Stimulated activated CD8-positive, alpha-beta memory T cell treated with anti-CD3 and anti-CD28 coated beads, Interleukin-4, amount 100 ng/mL, for 4 hours (primary cell): ENCODE measurements around the gene ADIPOR2.

Source experiments
- DNase-seq, 2 donors: peaks; one replicate each; pipeline ENCODE4 v3.0.0-alpha.2; 2020; ENCODE audit warnings: low read depth in 2 of 2, low spot score in 1 of 2

The ADIPOR2 gene, protein sequence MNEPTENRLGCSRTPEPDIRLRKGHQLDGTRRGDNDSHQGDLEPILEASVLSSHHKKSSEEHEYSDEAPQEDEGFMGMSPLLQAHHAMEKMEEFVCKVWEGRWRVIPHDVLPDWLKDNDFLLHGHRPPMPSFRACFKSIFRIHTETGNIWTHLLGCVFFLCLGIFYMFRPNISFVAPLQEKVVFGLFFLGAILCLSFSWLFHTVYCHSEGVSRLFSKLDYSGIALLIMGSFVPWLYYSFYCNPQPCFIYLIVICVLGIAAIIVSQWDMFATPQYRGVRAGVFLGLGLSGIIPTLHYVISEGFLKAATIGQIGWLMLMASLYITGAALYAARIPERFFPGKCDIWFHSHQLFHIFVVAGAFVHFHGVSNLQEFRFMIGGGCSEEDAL

GRCh38 chr12:1690578-1691122, at the start of gene ADIPOR2:
Gene ADIPOR2, plus strand, starts transcription at chr12:1691070. Its CDS starts 63,274 bp downstream, at chr12:1754344.
- peak; percentile 84 to 91 for DNase-seq

DNA sequence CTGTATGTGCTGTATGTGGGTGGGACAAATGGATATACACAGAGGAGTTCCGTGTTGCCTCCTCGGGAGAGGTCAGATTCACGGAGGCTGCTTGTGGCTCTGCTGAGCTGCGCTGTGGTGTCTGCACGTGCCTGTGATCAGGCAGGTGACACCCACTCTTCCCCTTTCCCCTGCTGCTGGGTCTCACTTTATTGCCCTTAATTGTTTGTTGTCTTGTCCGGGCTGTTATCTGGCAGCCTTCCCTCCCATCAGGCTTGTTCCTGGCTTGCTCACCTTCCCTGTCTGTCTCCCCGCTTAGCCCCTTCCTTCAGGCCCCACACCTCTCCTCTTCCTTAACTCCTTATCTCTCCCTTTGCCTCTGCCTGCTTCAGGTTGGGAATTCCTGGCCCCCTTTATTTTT, 48.4 kb upstream of the ADIPOR2 start:
- no peak for DNase-seq

- no peak for DNase-seq
Measured at GRCh38 chr12:1643043-1643442, 47.8 kb upstream of the ADIPOR2 start.

DNA sequence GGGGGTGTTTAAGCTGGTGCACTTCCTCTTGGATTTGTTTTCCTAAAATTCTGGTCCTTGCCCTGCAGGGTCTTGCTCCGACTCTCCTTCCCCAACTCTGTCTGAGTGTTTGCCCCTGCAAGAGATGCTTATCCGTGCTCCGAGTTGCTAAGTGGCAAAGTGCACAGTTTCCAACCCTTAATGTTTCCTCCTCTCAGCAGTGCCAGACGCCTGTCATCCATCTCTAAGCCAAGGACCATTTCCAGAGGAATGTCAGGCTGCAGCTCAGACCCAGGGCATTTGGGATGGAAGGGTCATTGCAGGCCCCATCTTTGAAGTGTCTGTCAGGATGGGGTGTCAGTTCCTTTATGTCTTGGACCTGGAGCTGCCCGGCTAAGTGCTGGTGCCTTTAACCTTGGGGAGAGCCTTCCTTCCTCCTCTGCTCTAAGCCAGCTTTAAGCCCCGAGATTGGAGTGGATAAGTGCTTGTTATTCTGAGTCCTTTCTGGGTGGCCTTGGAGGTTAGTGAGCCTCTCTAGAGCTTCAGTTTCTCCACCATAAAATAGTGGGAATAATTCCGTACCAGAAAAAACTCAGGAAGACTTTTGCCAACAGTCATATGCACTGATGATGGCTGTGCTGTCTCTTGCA, 46.9 kb upstream of the ADIPOR2 start:
- no peak for DNase-seq

DNA sequence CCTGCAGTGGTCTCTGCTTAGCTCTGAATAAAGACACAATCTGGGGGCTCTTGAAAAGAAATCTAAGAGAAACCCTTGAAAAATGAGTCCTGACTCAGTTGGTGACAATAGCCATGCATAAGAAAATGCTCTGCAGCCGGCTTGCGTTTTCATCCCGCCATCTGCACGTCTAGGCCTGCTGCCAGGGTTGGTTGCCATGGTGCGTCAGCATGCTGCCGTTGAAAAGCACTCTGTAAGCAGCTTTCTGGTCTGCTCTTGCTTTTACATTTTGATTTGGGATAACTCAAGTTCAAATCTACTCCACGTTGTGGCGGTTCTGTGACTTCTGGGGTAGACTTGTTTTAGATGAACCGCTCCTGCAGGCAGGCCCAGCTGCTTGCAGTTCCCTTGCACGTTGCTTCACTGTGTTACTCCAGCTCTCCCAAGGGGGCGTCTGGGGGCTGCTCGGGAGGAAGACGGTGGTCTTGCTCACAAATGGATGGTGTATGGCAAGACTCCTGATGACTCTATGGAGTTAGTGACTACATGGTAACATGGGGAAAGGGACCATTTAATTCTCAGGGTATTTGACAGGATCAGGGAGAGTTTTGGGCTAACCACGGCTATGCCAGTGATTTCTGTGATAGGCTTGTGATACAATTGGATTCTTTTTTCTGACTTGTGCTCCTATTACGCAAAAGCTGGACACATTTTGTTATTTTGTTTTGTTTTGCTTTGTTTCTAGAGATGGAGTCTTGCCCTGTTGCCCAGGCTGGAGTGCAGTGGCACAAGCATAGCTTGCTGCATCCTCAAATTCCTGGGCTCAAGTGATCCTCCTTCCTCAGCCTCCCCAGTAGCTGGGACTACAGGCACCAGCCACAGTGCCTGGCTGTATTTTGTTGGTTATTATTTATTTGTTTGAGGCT, 46.1 kb upstream of the ADIPOR2 start:
- DNase-seq = no peak

- no peak for DNase-seq
Measured at GRCh38 chr12:1645819-1646218, 45.1 kb upstream of the ADIPOR2 start.

DNA sequence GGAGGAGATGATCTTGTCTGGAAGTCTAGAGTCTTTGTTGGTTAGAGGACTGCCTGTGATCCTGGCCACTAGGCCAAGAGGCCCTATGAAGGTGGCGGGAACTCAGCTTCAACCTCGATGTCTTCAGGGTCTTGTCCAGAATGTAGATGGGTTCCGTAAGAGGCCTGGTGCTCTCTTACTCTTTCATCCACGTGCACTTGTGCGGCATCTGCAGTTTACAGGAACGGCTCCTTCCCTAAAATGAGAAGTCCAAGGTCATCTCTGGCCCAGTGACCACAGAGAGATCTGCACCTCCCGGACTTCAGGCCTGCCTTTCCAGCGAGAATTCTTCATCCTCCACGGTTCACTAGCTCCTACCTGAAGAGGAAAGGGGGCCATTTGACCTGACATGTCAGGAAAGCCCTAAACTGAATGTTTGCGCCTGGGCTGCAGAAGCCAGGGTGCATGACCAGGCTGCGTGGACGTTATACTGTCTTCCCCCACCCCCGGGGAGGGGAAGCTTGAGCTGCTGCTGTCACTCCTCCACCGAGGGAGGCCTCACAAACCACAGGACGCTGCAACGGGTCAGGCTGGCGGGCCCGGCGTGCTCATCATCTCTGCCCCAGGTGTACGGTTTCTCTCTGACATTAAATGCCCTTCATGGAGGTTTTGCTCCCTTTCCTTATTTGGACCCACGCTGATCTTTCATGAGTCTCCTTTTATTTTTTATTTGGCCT, 44.1 kb upstream of the ADIPOR2 start:
- no peak for DNase-seq

- no peak for DNase-seq
Measured at GRCh38 chr12:1647285-1647669, 43.6 kb upstream of the ADIPOR2 start.

- DNase-seq = no peak
Measured at GRCh38 chr12:1650260-1650977, 40.5 kb upstream of the ADIPOR2 start.

- no peak for DNase-seq
Measured at GRCh38 chr12:1650978-1651361, 39.9 kb upstream of the ADIPOR2 start.

DNA sequence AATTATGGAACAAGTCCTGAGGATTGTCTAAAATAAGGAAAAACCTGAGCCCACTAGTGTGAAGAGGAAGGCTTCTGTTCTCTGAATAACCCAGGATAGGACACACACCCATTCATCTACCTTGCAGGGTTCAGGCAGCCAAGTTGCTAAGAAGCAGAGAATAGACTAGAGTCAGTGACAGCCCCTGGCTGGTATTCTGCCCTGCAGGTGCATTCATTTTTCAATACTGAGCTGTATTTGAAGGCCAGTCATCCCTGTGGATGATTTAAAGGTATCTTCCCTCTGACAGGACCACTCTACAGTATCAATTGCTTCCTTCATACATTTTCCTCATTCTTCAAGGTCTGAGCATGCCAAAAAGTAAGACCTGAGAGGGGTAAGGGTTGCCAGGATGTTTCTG, 38.9 kb upstream of the ADIPOR2 start:
- no peak for DNase-seq

- no peak for DNase-seq
Measured at GRCh38 chr12:1655225-1655788, 35.6 kb upstream of the ADIPOR2 start.

DNA sequence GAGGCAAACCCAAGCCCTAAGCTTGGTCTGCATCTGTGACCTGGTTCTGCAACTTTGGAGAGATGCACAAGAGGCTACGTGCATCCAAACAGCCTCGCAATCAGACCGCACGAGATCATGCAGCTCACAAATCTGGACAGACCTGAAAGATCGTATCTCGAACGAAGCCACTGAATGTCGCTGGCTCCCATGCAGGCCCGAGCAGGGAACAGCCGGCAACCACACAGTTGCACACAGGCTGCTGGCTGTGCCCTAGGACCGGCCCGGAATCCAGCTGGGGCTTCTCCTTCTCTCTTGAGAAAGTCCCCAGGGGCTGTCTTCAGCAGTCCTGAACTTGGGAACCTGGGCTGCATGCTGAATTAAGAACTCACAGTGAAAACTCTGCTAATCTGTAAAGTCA, 34.0 kb upstream of the ADIPOR2 start:
- DNase-seq = no peak

DNA sequence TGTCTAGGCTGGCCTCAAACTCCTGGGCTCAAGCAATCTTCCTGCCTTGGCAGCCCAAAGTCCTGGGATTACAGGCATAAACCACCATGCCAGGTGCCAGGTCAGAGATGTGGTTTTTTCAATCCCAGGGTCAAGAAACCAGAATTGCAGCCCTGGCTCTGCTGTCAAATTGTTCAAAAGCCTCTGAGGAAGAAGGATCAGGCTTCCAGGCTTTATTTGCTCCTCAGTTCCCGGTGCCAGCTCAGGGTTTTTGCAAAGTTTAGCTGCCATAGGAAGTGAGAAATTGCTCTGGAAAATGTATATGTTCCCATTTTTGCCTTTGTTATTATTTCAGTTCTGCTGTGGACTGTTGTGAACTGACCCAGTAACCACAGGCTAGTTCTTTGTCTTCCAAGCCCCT, 33.2 kb upstream of the ADIPOR2 start:
- DNase-seq = no peak

DNA sequence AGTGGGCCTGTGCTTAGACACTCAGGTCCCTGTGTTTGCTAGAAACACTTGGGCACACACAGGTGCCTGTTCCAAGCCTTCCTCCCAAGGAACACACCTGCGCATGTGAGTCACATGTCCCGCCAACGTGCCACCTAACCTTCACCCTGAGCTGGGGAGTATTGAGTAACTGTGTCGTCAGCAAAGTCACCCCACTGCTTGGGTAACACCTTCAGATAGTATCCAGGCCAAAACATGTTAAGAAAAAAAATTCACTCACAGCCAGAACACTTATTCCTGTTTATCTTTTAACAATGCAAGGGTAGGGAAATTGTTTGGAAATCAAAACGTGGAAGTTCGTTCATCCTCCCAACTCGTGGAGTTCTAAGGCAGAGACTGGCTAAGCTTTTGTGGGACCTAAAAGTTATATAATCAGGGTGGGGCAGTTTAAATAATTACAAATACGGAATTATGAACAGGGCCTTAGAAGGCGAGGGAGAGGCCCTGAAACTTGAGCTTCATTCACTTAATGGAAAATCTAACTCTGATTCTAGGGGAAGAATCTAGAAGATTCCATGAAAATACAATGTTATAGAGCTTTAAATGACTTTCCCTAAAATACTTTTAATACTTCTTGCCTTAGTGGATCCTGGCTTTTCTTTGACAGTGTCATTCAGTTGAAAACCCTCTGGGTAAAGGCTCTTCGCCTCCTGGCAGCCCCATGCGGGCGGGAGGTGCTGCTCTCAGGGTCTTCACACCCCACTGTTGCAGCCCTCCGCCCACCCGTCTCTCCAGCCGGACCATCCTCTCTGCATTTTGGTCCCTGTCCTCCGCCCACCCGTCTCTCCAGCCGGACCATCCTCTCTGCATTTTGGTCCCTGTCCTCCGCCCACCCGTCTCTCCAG, 30.3 kb upstream of the ADIPOR2 start:
- peak; percentile 31 to 41 for DNase-seq

DNA sequence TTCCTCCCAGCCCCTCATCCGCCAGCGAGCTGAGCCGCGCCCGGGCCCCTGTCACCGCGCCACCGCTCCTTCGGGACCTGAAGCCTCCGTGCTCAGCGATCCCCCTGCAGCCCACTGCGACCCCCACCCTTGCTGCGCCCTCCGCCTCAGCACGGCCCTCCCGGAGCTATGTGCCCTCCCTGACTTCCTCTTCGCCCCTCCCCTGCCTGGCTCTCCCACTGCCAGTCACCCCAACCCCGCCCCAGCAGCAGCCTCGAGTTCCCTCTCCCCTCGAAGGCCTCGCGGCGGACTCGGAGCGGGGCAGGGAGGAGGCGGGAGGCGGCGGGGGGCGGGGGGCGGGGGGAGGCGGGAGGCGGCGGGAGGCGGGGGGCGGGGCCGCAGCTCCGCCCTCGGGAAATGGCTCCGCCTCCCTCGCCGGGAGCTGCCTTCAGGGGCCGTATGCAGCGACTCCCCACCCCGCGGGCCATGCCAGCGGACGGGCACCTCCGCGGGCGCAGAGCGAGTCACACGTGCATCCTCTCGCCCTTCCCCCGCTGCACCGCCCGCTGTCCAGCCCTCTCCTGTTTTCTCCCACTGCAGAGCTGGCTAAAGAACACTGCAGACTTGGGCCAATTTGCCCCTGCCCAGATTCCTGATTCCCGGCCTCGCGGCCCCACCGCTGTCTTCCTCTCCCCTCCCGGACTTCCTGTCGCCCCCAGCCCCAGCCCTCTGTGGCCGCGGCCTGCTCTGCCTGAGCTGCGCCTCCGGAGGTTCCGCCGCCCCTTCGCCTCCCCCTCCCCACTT, 29.1 kb upstream of the ADIPOR2 start:
- peak; percentile 51 to 66 for DNase-seq

GRCh38 chr12:1662761-1663439, 28.0 kb upstream of the ADIPOR2 start:
- no peak for DNase-seq
